Prostate gland (tissue), 2 donors: ENCODE results near the gene LAMA2. TPM values are rescaled to one million over a fixed set of nuclear protein-coding genes. Genes with fewer than 3 reads are reported as not detected.

Source experiments
- DNase-seq: peaks from one replicate; pipeline ENCODE4 v3.0.0-alpha.2; 2019; ENCODE audit warnings: low spot score
- H3K27ac ChIP-seq, 2 donors: fragments of 200-600 bp; sonication (generic); 2 replicates each; pipeline ENCODE4 v1.5.1; 2017 to 2019
- H3K27me3 ChIP-seq: fragments of 200-600 bp; sonication (generic); replicated peaks from 2 replicates; pipeline ENCODE4 v1.5.1; 2019; ENCODE audit not compliant: insufficient read depth
- H3K36me3 ChIP-seq, 2 donors: fragments of 200-600 bp; sonication (generic); 1 replicate in 1 of 2; 2 replicates in 1 of 2; pipeline versions ENCODE4 v1.5.1 to v1.8.1; 2017 to 2019
- H3K4me1 ChIP-seq: fragments of 200-600 bp; sonication (generic); replicated peaks from 2 replicates; pipeline ENCODE4 v1.5.1; 2019
- H3K4me3 ChIP-seq, 2 donors: fragments of 200-600 bp; sonication (generic); 2 replicates each; pipeline ENCODE4 v1.5.1; 2017 to 2019
- H3K9me3 ChIP-seq: fragments of 200-600 bp; sonication (generic); 2 replicates; pipeline ENCODE4 v1.5.1; 2017
- CTCF ChIP-seq, 4 experiments: fragments of 200-600 bp in 2 of 4; fragments of 450-650 bp in 2 of 4; sonication (generic) in 2 of 4; IDR thresholded peaks; 1 replicate in 3 of 4; 2 replicates in 1 of 4; pipeline ENCODE4 v1.5.1; 2016 to 2019; ENCODE audit warnings: antibody characterized with exemption in 4 of 4, mild to moderate bottlenecking in 2 of 4, moderate library complexity in 2 of 4
- POLR2A ChIP-seq: fragments of 450-650 bp; IDR thresholded peaks from one replicate; pipeline ENCODE4 v1.6.1; 2016; ENCODE audit warnings: antibody characterized with exemption, mild to moderate bottlenecking
- POLR2AphosphoS5 ChIP-seq: sonication (generic); formaldehyde crosslinking; IDR thresholded peaks from one replicate; pipeline ENCODE4 v1.6.1; 2017; ENCODE audit warnings: antibody characterized with exemption
- WGBS: methylation state at CpG from one replicate; pipeline ENCODE4 v1.1.5; 2018; 5-methylcytosine and 5-hydroxymethylcytosine counted together
- intact Hi-C: fragments of 100-400 bp; cut with DNase I; formaldehyde crosslinking; loops from one replicate; pipeline ENCODE4 v1.14.2; 2022
- total RNA-seq, 2 donors: library from RNA; depleted of rRNA; stranded (reverse); fragments of >200 nt; gene quantifications; one replicate each; pipeline ENCODE4 v1.1.0, GENCODE V29; 2016

Gene LAMA2
- total RNA-seq, 2 donors from 2014 or later, result 10.1 to 89.1 TPM

GRCh38 chr6:129504456-129504855, 621.5 kb downstream of the LAMA2 start:
- intact Hi-C loops, result no loop called here

GRCh38 chr6:129507059-129507807, 624.3 kb downstream of the LAMA2 start:
- Histone ChIP-seq H3K27me3 (no peaks in the 10 kb centered on the region), H3K9me3 (no peaks in the 10 kb centered on the region), H3K36me3 (no peaks in the 10 kb centered on the region), H3K4me3 (no peak overlapping the region), H3K27ac (no peak overlapping the region), H3K4me1 (no peaks in the 10 kb centered on the region)
- intact Hi-C loops, result no loop called here
- WGBS, result 49% methylated on average over 5 of the region's 5 CpGs
- TF ChIP-seq POLR2A (no peak), POLR2AphosphoS5 (peak; percentile 61)
- peak; percentile 49 for DNase-seq

More at GRCh38 chr6:129504456-129504855, 621.5 kb downstream of the LAMA2 start:
- H3K4me3 ChIP-seq, result no peak overlapping the region
- H3K27ac ChIP-seq, result no peak overlapping the region
- no peaks in the 10 kb centered on the region for H3K36me3 ChIP-seq
- no peaks in the 10 kb centered on the region for H3K4me1 ChIP-seq
- DNase-seq, result no peak
- 94% methylated on average over 2 of the region's 2 CpGs for WGBS
- H3K27me3 ChIP-seq, result no peaks in the 10 kb centered on the region
- no peak for TF ChIP-seq POLR2AphosphoS5
- TF ChIP-seq POLR2A, result no peak
- no peak for TF ChIP-seq CTCF (IDR thresholded peaks at IDR 0.05)
- H3K9me3 ChIP-seq, result no peaks in the 10 kb centered on the region

GRCh38 chr6:129507846-129508245, 624.9 kb downstream of the LAMA2 start:
- no peak overlapping the region for H3K27ac ChIP-seq
- H3K4me1 ChIP-seq, result no peaks in the 10 kb centered on the region
- H3K27me3 ChIP-seq, result no peaks in the 10 kb centered on the region
- DNase-seq, result no peak
- no peak for TF ChIP-seq POLR2AphosphoS5
- TF ChIP-seq POLR2A, result no peak
- TF ChIP-seq CTCF (IDR thresholded peaks at IDR 0.05), result no peak
- H3K4me3 ChIP-seq, result no peak overlapping the region
- H3K36me3 ChIP-seq, result no peaks in the 10 kb centered on the region
- H3K9me3 ChIP-seq, result no peaks in the 10 kb centered on the region
- intact Hi-C loops, result no loop called here
- 29% methylated on average over 1 of the region's 1 CpG for WGBS

GRCh38 chr6:129508477-129509145, 625.7 kb downstream of the LAMA2 start:
- Histone ChIP-seq H3K36me3 (no peaks in the 10 kb centered on the region), H3K4me1 (no peaks in the 10 kb centered on the region), H3K4me3 (no peak overlapping the region), H3K27me3 (no peaks in the 10 kb centered on the region), H3K27ac (no peak overlapping the region), H3K9me3 (no peaks in the 10 kb centered on the region)
- 55% methylated on average over 4 of the region's 4 CpGs for WGBS
- TF ChIP-seq POLR2A, result no peak
- TF ChIP-seq CTCF (IDR thresholded peaks at IDR 0.05), result no peak
- no peak for TF ChIP-seq POLR2AphosphoS5
- no peak for DNase-seq
- intact Hi-C loops, result no loop called here

GRCh38 chr6:129510950-129511349, 628.0 kb downstream of the LAMA2 start:
- no peak overlapping the region for H3K27ac ChIP-seq
- TF ChIP-seq POLR2AphosphoS5 (no peak), POLR2A (no peak), CTCF (IDR thresholded peaks at IDR 0.05) (no peak)
- DNase-seq, result no peak
- H3K4me3 ChIP-seq, result no peak overlapping the region
- intact Hi-C loops, result no loop called here
- H3K9me3 ChIP-seq, result no peaks in the 10 kb centered on the region
- H3K4me1 ChIP-seq, result no peaks in the 10 kb centered on the region
- H3K27me3 ChIP-seq, result no peaks in the 10 kb centered on the region
- no peaks in the 10 kb centered on the region for H3K36me3 ChIP-seq
- 60% methylated on average over 2 of the region's 2 CpGs for WGBS
